AG08396 (cell line): ENCODE results near the gene PRKAR2A.
"Not testable (repeated sequence)": the region's sequence is repeated elsewhere in the genome, so short reads cannot be mapped to it uniquely, and the experiment has no call there.

ENCODE experiments used
- DNase-seq: peaks from one replicate; pipeline ENCODE4 v3.0.0; 2012; ENCODE audit warnings: low spot score, mixed read lengths

Gene PRKAR2A

GRCh38 chr3:48727511-48727910, 120.2 kb downstream of the PRKAR2A start:
- no peak for DNase-seq

- DNase-seq: not testable (repeated sequence)
These were observed 122.4 kb downstream of the PRKAR2A start for GRCh38 chr3:48725185-48725855.

DNA sequence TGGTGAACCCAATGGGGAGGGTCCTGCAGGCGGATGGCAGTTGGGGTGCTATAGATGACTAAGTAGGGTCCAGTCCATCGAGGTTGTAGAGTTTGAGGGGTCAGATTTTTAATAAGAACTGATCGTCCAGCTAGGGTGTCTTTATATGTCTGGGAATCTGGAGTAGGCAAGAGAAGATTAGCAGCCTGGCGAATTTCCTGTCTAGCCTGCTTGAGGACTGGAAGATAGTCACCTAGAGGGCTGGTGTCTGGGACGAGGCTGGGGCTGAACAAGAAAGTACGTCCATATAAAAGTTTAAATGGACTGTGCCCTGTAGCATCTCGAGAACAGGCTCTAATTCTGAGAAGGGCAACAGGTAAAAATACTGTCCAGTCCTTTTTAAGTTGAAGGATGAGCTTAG, 123.9 kb downstream of the PRKAR2A start:
- DNase-seq: no peak

DNA sequence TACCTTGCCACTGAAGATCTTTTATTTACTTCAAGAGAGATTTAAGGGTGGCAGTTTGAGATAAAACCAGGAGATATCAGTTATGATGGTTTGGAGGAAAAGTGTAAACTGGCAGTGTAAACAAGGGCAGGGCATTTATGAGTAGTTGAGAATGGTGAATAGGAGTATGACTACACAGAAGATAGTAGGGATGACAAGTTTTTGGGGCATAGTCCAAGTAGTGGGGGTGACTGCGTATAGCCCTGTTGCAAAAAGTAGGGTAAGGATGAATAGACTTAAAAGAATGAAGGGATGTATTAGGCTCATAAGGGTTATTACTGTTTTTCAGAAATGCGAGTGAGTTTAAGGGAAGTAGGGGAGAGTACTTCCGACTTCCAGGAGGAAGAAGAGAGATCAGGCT, 124.4 kb downstream of the PRKAR2A start:
- not testable (repeated sequence) for DNase-seq

- DNase-seq: peak; percentile 96
These were observed 130.5 kb downstream of the PRKAR2A start, which contains the start of gene IP6K2 for GRCh38 chr3:48716982-48717746. TSS of gene IP6K2 (minus strand) at chr3:48717221. CDS start at chr3:48695291, 21,930 bp downstream.

DNA sequence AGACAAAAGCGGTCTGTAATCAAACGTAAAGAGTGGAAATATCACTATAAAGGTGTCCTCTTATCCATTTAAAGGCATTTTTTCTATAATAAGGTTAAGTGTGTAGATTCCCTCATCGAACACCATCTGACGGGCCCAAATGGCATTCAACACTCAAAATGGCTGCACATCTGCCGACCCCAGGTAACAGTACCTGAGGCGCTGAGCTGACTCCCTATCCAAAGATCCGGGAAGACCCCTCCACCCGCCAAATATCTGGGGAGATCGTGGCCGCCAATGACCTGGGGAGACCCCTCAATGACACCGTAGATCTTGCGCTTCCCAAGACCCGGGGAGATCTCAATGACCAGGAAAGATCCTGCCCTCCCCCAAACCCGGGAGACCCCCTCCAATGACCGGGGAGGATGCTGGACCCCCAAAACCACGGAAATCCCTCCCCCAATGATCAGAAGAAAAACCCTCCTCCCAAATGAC, 131.1 kb downstream of the PRKAR2A start:
- DNase-seq: no peak

- DNase-seq: no peak
These were observed 132.4 kb downstream of the PRKAR2A start for GRCh38 chr3:48715174-48715800.

DNA sequence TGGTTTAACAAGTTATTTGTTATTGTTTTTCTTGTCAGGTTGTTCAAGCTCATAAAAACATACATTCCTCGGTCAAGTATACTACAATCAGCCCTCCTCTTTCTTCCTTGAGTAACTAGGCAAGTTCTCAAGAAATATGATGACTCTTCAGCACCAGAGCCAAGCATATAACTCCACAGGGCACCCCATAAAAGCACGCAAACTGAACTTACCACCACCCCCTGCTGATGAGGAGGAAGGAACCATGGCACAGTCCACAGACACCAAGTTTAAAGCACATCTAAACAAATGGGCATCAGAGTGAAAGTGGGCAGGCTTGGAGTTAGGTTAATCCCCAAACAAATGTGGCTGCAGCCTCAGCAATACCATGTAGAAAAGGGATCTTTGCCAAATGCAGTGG, 135.9 kb downstream of the PRKAR2A start:
- DNase-seq: no peak

GRCh38 chr3:48709051-48709461, 138.6 kb downstream of the PRKAR2A start:
- DNase-seq: no peak

DNA sequence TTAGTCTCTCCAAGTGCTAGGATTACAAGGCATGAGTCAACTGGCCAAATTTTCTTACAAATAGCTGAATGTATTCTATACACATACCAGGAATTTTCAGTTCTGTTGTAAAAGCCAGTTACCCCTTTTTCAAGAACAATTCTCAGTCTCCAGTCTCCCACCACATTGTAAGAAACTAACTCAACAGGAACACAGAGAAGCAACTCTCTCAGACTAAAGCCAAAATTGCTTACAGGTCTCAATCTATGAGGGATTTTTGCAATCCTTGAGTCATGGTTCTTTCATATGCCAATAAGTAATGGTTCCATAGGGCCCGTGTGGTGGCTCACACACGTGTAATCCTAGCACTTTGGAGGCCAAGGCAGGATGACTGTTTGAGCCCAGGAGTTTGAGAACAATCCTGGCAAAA, 139.2 kb downstream of the PRKAR2A start:
- no peak for DNase-seq

DNA sequence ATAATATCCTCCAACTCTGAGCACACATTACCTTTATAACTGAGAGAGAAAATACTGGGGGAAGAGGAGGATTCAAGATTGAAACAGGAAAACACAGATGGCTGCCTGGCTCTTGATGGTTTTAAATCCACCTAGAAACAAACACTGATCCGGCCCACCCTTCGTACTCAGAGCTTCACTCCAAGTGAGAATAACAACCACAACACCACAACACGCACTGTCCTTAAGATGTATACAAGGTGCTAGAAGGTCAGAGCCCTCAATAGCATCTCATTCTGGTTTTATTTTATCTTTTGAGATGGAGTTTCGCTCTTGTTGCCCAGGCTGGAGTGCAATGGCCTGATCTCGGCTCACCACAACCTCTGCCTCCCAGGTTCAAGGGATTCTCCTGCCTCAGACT, 140.5 kb downstream of the PRKAR2A start:
- DNase-seq: no peak

- DNase-seq: no peak
These were observed 145.3 kb downstream of the PRKAR2A start for GRCh38 chr3:48702320-48702920.

DNA sequence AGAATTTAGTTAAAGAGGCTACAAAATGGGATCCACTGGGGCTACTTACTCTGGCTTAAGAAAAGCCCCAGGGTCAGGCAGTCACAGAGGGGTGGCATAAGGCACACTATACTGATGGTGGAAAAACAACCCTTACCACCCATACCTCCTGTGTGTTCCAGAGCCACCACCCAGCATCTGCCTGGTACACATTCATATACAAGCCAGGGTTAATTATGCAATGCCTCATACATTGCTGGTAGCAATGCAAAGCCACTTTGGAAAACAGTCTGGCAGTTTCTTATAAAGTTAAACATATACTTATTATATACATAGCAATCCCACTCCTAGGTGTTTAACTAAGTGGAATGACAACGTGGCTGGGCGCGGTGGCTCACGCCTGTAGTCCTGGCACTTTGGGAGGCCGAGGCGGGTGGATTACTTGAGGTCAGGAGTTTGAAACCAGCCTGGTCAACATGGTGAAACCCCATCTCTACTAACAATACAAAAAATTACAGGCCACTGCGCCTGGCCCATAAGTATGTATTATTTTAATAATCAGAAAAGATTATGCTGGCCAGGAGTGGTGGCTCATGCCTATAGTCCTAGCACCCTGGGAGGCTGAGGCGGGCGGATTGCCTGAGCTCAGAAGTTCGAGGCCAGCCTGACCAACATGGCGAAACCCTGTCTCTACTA, 146.8 kb downstream of the PRKAR2A start:
- no peak for DNase-seq

DNA sequence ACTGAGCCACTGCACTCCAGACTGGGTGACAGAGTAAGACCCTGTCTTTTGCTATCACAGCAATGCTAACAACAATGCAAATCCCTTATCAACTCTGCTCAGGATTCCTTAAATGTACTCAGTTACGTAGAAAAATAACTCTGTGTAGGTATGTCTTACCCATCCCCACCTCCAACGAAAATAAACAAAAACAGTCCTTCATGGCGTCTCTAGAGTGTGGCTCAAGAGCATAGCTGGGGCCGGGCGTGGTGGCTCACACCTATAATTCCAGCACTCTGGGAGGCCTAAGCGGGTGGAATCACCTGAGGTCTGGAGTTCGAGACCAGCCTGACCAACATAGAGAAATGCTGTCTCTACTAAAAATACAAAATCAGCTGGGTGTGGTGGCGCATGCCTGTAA, 148.8 kb downstream of the PRKAR2A start:
- DNase-seq: no peak

DNA sequence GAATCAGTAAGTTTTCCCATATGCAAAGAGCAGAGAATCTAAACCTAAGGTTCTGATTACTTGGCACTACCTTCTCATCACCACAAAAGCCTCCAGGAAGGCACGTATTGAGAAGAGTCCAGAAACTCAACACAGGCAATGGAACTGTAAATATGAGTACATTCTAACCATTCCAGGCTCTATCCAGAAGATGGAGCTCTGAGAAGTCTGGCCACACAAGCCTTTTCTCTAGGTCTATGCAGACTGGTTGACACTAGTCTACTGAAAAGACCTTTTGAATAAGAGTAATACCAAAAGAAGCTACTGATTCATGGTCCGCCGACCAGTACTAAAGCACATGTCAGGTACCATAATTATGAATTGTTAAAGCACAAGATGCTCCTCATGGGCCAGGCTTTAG, 149.7 kb downstream of the PRKAR2A start:
- no peak for DNase-seq

DNA sequence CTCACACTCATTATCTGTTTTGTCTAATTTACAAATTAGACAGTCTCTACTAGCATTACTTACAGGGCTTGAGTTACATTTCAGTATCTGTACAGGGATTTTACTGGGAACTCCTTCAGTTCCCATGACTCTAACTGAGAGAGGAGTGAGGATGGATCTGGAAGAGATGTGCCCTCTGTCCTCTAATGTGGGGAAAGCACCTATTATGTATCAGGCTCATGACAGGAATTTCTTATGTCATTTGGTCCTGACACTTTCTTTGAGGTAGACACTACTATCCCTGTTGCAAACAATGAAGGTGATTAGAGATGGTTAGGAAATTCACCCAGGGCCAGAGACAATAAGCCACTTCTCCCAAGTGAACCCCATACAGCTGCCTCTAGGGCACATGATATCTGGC, 151.1 kb downstream of the PRKAR2A start:
- DNase-seq: no peak
